ENCODE data around the gene NALCN.
A peak's percentile ranks its signal among the peaks of the same experiment; 100 is the strongest.

Gene NALCN

GRCh38 chr13:101116826-101117225, 299.5 kb downstream of the NALCN start:
- no peak for DNase-seq

GRCh38 chr13:101116341-101116740, 300.0 kb downstream of the NALCN start:
- no peak for DNase-seq

- DNase-seq: peak in 1 of 4 experiments; percentile 1
Observed at GRCh38 chr13:101115762-101116171, 300.5 kb downstream of the NALCN start.

- no peak for DNase-seq
Observed at GRCh38 chr13:101111894-101112293, 304.4 kb downstream of the NALCN start.

GRCh38 chr13:101109005-101109404, 307.3 kb downstream of the NALCN start:
- DNase-seq: no peak

- DNase-seq: no peak
Observed at GRCh38 chr13:101098873-101099272, 317.4 kb downstream of the NALCN start.

- no peak for DNase-seq
Observed at GRCh38 chr13:101092985-101093384, 323.3 kb downstream of the NALCN start.

GRCh38 chr13:101090287-101090686, 326.0 kb downstream of the NALCN start:
- no peak for DNase-seq

GRCh38 chr13:101085551-101085950, 330.8 kb downstream of the NALCN start:
- DNase-seq: no peak

GRCh38 chr13:101082441-101082840, 333.9 kb downstream of the NALCN start:
- no peak for DNase-seq

GRCh38 chr13:101080616-101081015, 335.7 kb downstream of the NALCN start:
- DNase-seq: no peak

- no peak for DNase-seq
Observed at GRCh38 chr13:101065329-101065728, 351.0 kb downstream of the NALCN start.

GRCh38 chr13:101059793-101060192, 356.5 kb downstream of the NALCN start:
- no peak for DNase-seq

- DNase-seq: no peak
Observed at GRCh38 chr13:101058841-101059240, 357.5 kb downstream of the NALCN start.

- no peak for DNase-seq
Observed at GRCh38 chr13:101053301-101054093, 362.8 kb downstream of the NALCN start.

- no peak for DNase-seq
Observed at GRCh38 chr13:101049166-101049850, 367.0 kb downstream of the NALCN start.

- no peak for DNase-seq
Observed at GRCh38 chr13:101036546-101036945, 379.8 kb downstream of the NALCN start.

- DNase-seq: no peak
Observed at GRCh38 chr13:101035119-101035620, 381.1 kb downstream of the NALCN start.

- no peak for DNase-seq
Observed at GRCh38 chr13:101026736-101027398, 389.4 kb downstream of the NALCN start.

- no peak for DNase-seq
Observed at GRCh38 chr13:101026328-101026727, 390.0 kb downstream of the NALCN start.

GRCh38 chr13:101025925-101026324, 390.4 kb downstream of the NALCN start:
- no peak for DNase-seq

GRCh38 chr13:101025519-101025918, 390.8 kb downstream of the NALCN start:
- no peak for DNase-seq

- no peak for DNase-seq
Observed at GRCh38 chr13:101019126-101019525, 397.2 kb downstream of the NALCN start.

All from suppressor macrophage (primary cell).